HG02588 (cell line): ENCODE results near the gene RSAD2.
A peak's percentile ranks its signal among the peaks of the same experiment; 100 is the strongest.
"Not testable (repeated sequence)": the region's sequence is repeated elsewhere in the genome, so short reads cannot be mapped to it uniquely, and the experiment has no call there.

Experiments
- ATAC-seq: cut with Tn5 transposase; IDR thresholded peaks from one replicate; pipeline ENCODE4 v1.9.1; 2021; ENCODE audit warnings: mild to moderate bottlenecking, moderate library complexity; ENCODE audit not compliant: unreplicated experiment

RSAD2 gene

DNA sequence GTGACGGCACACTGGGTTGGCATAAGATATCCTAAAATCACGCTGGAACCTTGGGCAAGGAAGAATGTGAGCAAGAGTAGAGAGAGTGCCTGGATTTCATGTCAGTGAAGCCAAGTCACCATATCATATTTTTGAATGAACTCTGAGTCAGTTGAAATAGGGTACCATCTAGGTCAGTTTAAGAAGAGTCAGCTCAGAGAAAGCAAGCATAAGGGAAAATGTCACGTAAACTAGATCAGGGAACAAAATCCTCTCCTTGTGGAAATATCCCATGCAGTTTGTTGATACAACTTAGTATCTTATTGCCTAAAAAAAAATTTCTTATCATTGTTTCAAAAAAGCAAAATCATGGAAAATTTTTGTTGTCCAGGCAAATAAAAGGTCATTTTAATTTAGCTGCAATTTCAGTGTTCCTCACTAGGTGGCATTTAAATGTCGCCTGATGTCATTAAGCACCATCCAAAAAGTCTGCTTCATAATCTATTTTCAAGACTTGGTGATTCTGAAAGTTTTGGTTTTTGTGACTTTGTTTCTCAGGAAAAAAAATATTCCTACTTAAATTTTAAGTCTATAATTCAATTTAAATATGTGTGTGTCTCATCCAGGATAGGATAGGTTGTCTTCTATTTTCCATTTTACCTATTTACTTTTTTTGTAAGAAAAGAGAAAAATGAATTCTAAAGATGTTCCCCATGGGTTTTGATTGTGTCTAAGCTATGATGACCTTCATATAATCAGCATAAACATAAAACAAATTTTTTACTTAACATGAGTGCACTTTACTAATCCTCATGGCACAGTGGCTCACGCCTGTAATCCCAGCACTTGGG is 19.6 kb downstream of the RSAD2 start:
- no peak for ATAC-seq

DNA sequence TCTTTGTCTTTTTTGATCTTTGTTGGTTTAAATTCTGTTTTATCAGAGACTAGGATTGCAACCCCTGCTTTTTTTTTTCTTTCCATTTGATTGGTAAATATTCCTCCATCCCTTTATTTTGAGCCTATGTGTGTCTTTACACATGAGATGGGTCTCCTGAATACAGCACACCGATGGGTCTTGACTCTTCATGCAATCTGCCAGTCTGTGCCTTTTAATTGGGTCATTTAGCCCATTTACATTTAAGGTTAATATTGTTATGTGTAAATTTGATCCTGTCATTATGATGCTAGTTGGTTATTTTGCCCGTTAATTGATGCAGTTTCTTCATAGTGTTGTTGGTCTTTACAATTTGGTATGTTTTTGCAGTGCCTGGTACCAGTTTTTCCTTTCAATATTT is 25.0 kb downstream of the RSAD2 start:
- ATAC-seq = not testable (repeated sequence)

DNA sequence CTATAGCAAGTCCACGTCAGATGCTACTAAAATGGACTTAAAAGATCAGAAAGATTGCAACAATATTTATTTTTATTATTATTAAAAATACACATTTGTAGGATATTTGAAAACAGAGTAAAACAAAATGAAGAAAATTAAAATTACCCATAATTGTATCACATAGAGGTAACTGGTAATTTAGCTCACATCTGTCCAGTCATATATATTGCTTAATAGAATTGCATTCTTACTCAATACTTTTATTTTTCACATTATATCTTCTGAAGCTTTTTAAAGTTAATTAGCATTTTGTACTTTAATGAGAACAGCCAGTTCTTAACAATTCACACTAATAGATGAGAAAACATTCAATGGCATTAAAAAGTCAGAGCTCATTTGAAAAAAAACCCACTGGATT is 28.1 kb downstream of the RSAD2 start:
- no peak for ATAC-seq

DNA sequence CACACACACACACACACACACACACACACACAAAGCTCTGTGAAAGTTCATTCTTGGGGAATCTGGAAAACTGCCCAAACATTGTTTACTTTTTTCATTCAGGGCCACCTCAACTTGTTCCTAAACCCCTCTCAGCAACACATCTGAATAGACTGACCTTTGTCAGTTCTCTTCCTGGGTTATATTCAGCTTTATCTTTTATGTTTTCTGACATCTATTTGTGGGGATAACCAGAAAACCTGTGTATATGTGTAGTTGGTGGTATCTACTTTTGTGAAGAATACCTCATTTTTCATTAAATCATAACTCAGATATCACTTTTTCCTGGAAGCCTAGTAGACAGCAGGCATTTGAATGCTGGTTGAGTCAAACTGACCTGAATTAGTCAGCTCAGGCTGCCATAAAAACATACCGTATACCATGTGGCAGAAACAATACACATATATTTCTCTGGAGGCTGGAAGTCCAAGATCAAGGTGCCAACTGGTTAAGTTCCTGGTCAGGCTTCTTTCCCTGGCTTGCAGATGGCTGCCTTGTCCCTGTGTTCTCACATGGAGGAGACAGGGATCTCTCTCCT is 28.7 kb downstream of the RSAD2 start:
- ATAC-seq = no peak

DNA sequence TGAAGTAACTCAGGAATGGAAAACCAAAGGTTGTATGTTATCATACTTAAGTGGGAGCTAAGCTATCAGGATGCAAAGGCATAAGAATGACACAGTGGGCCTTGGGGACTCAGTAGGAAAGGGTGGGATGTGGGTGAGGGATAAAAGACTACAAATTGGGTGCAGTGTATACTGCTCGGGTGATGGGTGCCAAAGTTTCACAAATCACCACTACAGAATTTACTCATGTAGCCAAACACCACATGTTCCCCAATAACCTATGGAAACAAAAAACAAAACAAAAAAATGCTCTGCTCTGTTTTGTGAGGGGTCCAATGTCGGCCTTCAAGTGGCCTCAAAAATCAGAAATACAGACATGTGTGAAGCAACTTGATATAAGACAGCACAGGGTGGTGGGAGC is 30.7 kb downstream of the RSAD2 start:
- no peak for ATAC-seq

DNA sequence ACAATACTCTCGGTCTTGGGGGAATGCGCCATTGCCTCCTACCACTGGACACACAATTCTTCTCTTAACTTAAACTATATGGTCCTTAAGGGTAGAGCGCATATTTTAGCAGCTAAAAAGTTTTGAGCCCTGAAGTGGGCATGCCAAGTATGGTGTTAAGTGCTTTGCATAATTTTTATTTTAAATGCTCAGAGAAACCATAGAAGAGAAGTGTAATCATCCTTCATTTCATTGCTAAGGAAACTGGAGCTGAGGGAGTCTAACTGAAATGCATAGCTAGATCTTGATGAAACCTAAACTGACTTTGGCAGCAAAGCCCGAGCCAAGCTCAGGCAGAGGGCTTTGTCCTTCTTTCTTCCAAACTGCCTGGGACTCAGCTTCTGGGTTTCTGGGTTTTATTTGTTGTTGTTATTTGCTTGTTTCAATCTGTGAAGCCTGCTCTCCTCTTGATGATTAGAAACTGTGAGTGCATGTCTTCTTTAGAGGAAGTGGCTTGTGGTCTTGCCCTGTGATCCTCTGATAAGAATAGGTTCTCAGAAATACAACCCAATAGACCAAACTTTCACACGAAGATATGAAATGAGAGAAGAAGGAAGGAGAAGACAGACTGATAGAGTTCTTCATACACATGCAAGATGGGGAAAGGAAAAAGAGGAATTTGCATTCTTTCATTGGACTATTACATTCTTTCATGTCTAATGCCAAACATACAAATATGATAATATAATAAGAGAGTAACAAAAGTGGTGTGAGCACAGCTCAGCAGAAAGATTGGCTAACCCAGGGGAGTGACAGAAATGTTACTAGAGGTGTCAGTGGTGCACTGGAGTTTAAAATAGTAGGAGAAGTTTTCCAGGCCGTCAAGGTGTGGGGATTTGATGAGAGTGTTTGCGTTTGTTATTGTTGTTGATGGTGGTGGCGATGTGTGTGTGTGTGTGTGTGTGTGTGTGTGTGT is 32.1 kb downstream of the RSAD2 start:
- peak; percentile 98 for ATAC-seq

DNA sequence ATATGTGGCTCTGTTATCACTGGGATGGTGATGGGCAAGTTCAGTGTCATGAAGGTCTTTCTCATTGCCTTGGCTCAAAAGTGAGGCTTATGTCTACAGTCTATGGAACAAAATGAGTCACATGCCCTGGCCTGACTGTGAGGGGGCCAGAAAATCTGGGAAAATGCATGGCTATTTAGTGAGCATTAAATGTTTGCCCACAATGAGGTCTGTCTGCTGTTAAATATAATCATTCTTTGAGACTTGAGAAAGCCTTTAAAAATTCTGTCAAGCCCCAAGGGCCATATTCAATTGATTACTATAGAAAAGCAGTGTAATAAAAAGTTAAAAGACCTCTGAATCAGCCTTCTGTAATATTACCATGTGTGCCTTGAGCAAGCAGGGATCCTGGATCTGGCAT is 34.1 kb downstream of the RSAD2 start:
- ATAC-seq = no peak

DNA sequence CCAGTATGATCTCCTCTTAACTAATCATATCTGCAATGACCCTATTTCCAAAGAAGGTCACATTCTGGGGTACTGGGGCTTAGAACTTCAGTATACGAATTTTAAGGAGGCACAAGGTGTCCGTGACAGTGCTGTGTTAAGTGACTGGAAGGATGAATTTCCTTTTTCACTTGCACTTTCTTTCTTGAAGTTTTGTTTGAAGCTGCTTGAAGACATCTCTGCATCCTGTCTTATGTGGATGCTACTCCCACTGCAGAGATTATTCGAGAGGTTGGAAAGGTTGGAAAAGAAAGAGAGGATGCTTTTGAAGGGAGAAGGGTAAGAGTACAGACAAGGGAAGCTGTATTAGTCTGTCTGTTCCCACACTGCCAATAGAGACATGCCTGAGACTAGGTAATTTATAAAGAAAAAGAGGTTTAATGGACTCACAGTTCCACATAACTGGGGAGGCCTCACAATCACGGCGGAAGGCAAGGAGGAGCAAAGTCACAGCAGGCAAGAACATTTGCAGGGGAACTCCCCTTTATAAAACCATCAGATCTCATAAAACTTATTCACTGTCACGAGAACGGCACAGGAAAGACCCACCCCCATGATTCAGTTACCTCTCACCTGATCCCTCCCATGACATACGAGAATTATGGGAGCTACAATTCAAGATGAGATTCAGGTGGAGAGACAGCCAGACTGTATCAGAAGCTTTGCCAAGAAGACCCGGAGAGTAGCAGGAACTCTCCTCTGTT is 36.0 kb downstream of the RSAD2 start:
- no peak for ATAC-seq

DNA sequence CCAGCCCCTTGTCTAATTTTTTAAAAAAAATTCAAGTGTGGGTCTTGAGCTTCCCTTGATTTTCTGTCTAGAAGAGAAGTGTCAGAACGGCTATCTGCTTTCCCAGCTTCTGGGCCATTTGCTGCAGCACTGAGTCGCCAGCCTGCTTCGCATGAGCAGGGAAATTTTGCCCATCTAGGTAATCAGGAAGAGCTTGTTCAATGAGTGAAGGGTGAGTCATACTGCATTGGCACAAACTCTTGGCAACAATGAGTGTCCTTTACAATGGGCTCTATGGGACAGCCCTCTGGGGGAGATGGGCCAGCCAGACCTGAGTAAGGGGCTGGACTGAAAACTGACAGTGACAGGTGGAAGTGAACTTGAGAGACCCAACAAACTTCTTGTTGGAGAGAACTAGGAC is 37.3 kb downstream of the RSAD2 start:
- ATAC-seq = no peak

DNA sequence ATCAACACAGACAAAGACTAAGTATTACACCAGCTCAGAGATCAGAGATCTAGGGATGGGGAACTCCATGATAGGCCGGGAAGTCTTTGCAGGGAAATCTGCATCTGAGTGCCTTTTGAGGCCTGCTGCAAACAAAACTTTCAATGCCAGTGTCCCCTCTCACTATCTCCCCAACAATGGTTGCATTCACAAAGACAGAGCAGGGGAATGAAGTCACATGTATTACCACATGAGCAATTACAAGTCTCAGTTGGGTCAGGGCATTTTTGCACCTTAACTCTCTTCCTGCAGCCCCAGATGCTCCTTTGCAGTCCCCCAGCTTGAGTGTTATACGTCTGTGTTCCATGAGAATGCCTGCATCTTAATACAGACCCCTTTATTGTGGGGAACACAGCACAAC is 37.8 kb downstream of the RSAD2 start:
- ATAC-seq = no peak

DNA sequence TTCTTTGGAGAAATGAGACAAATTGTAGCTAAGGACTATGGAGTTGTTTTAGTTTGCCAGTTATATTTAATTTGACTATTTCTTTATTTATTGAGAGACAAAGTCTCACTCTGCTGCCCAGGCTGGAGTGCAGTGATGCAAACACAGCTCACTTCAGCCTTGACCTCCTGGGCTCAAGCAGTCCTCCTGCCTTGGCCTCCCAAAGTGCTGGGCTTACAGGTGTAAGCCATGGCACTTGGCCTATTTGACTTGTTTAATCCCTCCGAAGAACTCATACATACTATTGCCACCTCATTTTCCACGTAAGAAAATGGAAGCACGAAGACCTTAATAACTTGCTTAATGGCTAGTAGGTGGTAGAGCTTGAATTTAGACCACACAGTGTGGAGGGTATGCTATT is 38.6 kb downstream of the RSAD2 start:
- no peak for ATAC-seq

DNA sequence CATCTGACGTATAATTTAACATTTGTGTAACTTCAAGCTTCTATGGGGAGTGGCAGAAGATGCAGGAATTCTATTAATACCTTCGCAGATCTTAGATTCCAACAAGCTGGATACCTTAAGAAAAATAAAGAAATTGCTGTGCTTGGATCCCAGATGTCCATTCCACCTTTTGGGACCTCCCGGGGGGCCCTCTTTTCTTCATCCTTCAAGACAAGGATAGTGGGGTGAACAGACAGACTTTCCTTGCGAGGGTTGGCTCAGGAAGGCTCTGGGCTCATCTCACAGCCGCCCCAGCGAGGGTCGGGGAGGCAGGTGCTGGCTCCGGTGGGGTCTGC is 39.1 kb downstream of the RSAD2 start:
- no peak for ATAC-seq

DNA sequence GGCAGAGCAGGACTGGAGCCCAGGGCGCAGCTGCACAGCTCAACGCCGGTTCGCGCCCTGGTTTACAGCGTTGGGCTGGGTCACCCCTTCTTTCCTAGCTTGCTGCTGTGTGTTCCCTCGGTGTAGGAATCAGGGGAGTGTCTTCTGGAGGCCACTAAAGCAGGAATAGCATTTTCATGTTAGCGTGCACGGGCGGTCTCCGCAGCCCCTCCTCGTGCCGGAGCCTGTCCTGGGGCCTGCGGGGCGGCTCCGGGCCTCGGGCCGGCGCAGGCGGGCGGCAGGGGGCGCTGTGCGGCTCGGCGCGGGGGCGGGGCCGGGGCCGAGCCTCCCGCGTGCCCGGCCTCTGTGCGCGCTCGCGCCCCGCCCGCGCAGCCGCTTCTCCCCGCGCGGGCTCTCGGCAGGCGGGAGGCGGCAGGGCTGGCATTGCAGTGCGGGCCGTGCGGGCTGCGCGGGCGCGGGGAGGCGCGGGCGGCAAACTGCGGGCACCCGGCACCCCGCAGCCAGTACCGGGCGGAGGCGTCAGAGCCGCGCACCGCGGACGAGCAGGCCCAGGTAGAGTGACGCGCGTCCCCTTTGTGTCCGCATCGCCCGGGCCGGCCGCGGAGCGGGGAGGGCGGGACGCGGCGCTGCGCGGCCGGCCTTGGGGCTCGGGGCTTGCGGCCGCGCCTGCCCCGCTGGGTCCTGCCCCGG is 39.6 kb downstream of the RSAD2 start, which contains the start of gene RNF144A:
Gene RNF144A, plus strand, starts transcription at position 342 of the 690 bp plus-strand sequence. CDS start 79,515 bp downstream, outside the sequence.
- peak; percentile 80 for ATAC-seq

DNA sequence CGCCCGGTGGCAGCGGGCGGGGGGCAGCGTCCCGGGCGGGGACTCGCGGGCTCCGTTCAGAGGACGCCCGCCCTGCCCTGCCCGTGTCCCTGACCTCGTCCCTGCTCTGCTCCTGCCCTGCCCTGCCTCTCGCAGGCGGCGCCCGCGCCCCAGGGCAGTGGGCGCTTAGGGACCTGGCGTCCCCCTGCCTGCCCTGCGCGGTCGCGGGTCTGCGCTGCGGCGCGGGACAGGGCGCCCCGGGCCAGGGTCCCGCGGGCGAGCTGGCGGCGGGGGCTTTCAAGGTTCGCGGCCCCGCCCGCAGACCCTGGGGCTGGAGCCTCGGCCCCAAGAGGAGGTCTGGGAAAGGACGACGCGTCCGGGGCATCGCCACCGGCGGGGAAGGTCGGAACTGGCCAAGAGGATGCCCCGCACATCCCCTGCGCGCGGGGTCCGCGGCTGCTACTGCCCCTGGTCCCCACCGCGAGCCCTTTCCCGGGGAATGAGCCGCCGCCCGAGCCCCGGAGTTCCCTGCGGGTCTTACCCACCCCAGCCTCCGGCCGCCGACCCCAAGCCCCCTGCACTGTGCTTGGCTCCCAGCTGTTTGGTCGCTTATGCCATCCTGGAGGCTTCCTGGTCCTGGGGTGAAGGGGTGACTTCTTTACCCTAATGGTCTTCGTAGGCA is 40.3 kb downstream of the RSAD2 start:
- ATAC-seq = peak; percentile 33

DNA sequence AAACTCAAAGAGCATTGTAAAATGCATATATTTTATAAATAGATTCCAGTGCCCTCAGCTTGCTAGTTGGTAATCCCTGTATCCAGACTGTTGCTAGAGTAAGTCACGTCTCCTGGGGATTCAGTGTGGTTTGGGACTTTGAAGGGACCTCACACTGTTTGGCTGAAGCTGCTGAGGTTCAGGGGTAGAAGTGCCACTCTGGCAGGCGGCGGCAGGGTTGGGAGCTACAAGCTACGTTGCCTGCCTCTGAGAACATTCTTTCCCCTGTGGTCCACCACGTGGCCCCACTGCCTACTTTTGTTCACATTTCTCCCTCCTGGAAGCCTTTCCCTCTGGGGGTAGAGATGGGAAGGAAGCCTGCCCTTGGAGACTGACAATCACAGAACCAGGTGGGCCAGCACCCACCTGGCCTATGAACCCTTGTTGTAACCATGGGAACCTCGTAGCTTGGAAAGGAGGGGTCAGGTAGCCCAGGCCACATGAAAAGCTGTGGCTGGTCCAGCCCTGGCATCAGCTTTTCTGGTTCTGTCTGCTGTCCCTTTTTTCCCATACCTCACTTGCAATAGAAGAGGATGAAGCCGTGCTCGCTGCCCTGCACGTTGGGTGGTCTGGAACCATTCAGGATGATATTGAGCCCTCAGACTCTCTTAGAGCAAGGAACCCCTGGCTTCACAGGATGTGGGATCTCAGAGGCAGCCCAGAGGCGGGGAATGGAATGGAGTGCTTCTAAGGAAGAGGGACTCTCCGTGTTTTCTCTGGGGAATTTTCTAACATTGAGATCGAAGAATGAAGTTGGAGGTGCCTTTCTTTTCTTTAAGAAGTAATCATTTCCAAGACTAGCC is 42.5 kb downstream of the RSAD2 start:
- no peak for ATAC-seq

DNA sequence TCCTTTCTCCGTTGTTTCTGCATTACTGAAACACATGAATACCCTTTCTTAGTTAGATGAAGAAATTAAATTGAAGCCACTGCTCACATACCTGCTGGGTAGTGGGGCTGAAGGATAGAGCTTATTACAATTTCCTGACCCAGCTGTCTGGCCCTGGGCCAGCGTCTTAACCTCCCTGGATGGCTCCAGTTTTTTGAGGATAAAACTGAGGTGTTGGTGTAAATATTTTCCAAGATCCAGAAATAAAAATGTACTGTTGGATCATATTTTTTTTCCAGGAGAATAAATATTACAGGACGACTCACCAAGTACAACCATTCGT is 43.1 kb downstream of the RSAD2 start:
- ATAC-seq = no peak

DNA sequence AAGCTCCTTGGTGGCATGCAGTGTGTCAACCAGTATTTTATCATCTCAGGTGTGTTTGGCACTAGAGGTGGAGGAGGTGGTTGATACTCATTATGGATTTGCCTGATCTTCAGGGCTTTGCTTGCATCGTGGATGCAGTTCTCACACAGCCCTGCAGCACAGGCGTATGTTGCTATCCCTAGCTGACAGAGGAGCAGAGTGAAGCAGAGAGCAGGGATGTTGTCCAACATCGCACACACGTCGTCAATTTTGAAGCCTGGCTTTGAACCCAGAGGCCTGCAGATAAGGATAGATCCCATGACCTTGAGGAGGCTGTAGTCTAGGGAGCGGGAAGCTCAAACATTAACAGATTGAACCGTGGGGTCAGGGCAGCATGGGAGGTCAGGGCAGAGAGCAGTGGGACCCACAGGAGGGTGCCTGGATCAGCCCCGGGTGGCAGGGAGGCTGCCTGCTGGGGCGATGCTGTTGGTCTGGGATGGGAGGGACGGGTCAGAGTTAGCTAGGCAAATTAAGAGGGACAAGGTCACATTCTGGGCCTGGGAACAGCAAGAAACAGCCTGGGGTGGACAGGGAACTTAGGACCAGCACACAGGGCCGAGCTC is 43.8 kb downstream of the RSAD2 start:
- ATAC-seq = no peak

DNA sequence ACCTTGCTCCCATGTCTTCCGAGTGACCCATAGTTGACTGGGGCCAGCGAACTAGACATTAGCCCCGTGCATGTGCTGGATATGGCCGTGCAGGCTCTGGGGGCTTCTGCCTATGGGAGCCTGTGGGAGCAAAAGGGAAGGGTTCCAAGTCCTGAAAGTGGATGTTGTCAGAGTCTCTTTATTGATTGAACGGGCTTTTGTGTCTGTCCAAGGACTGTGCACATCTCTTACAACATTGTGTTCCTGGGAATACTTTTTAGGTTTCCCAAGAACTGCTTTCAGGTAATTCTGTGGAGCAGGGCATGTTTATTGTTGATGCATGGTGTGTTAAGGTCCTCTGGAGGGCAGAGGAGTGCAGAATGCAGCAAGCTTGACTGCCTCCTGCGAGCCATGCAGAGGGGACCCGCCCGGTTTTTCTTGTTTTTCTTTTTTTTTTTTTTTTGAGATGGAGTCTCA is 44.7 kb downstream of the RSAD2 start:
- ATAC-seq = no peak

DNA sequence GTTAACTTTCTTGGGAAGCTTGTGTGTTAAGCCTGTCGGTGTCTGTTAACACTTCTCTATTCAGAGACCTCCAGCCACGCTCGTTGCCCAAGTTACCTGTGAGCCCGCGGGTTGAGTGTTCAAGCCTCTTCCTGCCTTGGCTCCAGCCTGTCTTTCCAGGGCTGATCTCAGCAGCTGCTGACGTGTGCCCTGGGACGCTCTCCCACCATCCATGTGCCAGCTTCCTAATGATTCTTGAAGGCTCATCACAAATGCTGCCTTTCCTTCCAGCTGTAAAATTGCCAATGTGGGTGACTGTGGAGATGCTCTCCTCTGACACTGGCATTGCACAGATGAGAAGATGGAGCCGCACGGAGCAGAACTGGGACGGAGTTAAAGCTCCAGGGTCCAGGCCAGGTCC is 45.7 kb downstream of the RSAD2 start:
- no peak for ATAC-seq
